Parathyroid adenoma (tissue), 2 donors: ENCODE data around the gene SLC4A2.

Experiments used
- H2AFZ ChIP-seq: fragments of 300-600 bp; sonication (generic); one replicate; pipeline ENCODE4 v1.7.0; 2017; ENCODE audit warnings: antibody characterized with exemption, mild to moderate bottlenecking
- H3K27ac ChIP-seq: fragments of 300-600 bp; sonication (generic); one replicate; pipeline ENCODE4 v1.7.0; 2017
- H3K27me3 ChIP-seq: fragments of 300-600 bp; sonication (generic); one replicate; pipeline ENCODE4 v1.7.0; 2017; ENCODE audit warnings: low read length; ENCODE audit not compliant: control insufficient read depth, insufficient read depth
- H3K36me3 ChIP-seq: fragments of 300-600 bp; sonication (generic); one replicate; pipeline ENCODE4 v1.7.0; 2017; ENCODE audit warnings: low read length; ENCODE audit not compliant: control insufficient read depth, insufficient read depth
- H3K4me1 ChIP-seq: fragments of 300-600 bp; sonication (generic); one replicate; pipeline ENCODE4 v1.7.0; 2017; ENCODE audit warnings: control low read depth
- H3K4me2 ChIP-seq: fragments of 300-600 bp; sonication (generic); one replicate; pipeline ENCODE4 v1.7.0; 2017; ENCODE audit warnings: low read length
- H3K4me3 ChIP-seq: fragments of 300-600 bp; sonication (generic); one replicate; pipeline ENCODE4 v1.7.0; 2017; ENCODE audit warnings: low read depth, low read length
- H3K79me2 ChIP-seq: fragments of 300-600 bp; sonication (generic); one replicate; pipeline ENCODE4 v1.7.0; 2017; ENCODE audit warnings: control low read depth
- H3K9ac ChIP-seq: fragments of 300-600 bp; sonication (generic); one replicate; pipeline ENCODE4 v1.7.0; 2017; ENCODE audit warnings: mild to moderate bottlenecking
- H3K9me3 ChIP-seq: fragments of 300-600 bp; sonication (generic); one replicate; pipeline ENCODE4 v1.7.0; 2017; ENCODE audit warnings: low read length; ENCODE audit not compliant: control insufficient read depth
- TF ChIP-seq, protein P1 (sequence below): fragments of 300-600 bp; sonication (generic); IDR thresholded peaks from one replicate; pipeline ENCODE4 v1.7.0; 2017; ENCODE audit warnings: antibody characterized with exemption, mild to moderate bottlenecking
- donor health status: primary hyperparathyroidism.

The SLC4A2 gene

GRCh38 chr7:151091988-151092387 lies 32.6 kb downstream of the SLC4A2 start:
- Histone ChIP-seq H3K4me1 (peaks cover 27% of the 10 kb centered on the region), H3K36me3 (no peaks in the 10 kb centered on the region), H3K27me3 (no peaks in the 10 kb centered on the region), H3K79me2 (peaks cover 83% of the 10 kb centered on the region), H3K27ac (no peak overlapping the region), H3K4me3 (no peak overlapping the region), H3K4me2 (no peak overlapping the region), H3K9me3 (no peaks in the 10 kb centered on the region), H2AFZ (no peak overlapping the region), H3K9ac (no peak overlapping the region)
- TF ChIP-seq, protein P1, sequence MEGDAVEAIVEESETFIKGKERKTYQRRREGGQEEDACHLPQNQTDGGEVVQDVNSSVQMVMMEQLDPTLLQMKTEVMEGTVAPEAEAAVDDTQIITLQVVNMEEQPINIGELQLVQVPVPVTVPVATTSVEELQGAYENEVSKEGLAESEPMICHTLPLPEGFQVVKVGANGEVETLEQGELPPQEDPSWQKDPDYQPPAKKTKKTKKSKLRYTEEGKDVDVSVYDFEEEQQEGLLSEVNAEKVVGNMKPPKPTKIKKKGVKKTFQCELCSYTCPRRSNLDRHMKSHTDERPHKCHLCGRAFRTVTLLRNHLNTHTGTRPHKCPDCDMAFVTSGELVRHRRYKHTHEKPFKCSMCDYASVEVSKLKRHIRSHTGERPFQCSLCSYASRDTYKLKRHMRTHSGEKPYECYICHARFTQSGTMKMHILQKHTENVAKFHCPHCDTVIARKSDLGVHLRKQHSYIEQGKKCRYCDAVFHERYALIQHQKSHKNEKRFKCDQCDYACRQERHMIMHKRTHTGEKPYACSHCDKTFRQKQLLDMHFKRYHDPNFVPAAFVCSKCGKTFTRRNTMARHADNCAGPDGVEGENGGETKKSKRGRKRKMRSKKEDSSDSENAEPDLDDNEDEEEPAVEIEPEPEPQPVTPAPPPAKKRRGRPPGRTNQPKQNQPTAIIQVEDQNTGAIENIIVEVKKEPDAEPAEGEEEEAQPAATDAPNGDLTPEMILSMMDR = no peak

- Histone ChIP-seq H3K4me1 (peaks cover 15% of the 10 kb centered on the region), H3K9me3 (no peaks in the 10 kb centered on the region), H3K27me3 (no peaks in the 10 kb centered on the region), H3K79me2 (peaks cover 83% of the 10 kb centered on the region), H3K4me2 (no peak overlapping the region), H3K9ac (no peak overlapping the region), H2AFZ (no peak overlapping the region), H3K4me3 (no peak overlapping the region), H3K27ac (no peak overlapping the region), H3K36me3 (no peaks in the 10 kb centered on the region)
- TF ChIP-seq, protein P1 = no peak
Measured at GRCh38 chr7:151093748-151094147, 34.4 kb downstream of the SLC4A2 start.

DNA sequence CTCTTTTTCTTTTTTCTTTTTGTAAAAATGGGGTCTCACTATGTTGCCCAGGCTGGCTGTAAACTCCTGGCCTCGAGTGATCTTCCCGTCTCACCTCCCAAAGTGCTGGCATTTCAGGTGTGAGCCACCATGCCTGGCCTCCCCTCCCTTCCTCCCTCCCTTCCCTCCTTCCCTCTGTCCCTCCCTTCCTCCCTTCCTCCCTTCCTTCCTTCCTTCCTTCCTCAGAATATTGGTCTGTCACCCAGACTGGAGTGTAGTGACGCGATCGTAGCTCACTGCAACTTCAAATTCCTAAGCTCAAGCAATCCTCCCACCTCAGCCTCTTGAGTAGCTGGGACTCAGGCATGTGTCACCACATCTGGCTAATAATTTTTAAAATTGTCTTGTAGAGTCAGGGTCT lies 35.3 kb downstream of the SLC4A2 start:
- H3K4me2 ChIP-seq = no peak overlapping the region
- peaks cover 7% of the 10 kb centered on the region for H3K4me1 ChIP-seq
- no peak overlapping the region for H3K4me3 ChIP-seq
- H3K9ac ChIP-seq = no peak overlapping the region
- no peaks in the 10 kb centered on the region for H3K36me3 ChIP-seq
- no peak overlapping the region for H2AFZ ChIP-seq
- no peak overlapping the region for H3K27ac ChIP-seq
- TF ChIP-seq, protein P1 = no peak
- peaks cover 81% of the 10 kb centered on the region for H3K79me2 ChIP-seq
- no peaks in the 10 kb centered on the region for H3K27me3 ChIP-seq
- H3K9me3 ChIP-seq = no peaks in the 10 kb centered on the region

GRCh38 chr7:151095123-151095797 lies 35.9 kb downstream of the SLC4A2 start:
- Histone ChIP-seq H3K4me2 (no peak overlapping the region), H2AFZ (no peak overlapping the region), H3K4me3 (no peak overlapping the region), H3K79me2 (peaks cover 81% of the 10 kb centered on the region), H3K27ac (no peak overlapping the region), H3K36me3 (no peaks in the 10 kb centered on the region), H3K27me3 (no peaks in the 10 kb centered on the region), H3K9me3 (no peaks in the 10 kb centered on the region), H3K4me1 (peaks cover 3% of the 10 kb centered on the region), H3K9ac (no peak overlapping the region)
- TF ChIP-seq, protein P1 = no peak
